Urothelium cell line (cell line): ENCODE results near the gene ORAI2.
A peak's percentile ranks its signal among the peaks of the same experiment; 100 is the strongest.

ENCODE experiments used
- DNase-seq: peaks from one replicate; pipeline ENCODE4 v3.0.0; 2011; ENCODE audit warnings: low spot score, mixed read lengths
- FAIRE-seq: peaks from 2 replicates; lab custom pipeline; 2011; peaks lifted over from hg19 to GRCh38; lab: Jason Lieb, UNC

ORAI2 gene

DNA sequence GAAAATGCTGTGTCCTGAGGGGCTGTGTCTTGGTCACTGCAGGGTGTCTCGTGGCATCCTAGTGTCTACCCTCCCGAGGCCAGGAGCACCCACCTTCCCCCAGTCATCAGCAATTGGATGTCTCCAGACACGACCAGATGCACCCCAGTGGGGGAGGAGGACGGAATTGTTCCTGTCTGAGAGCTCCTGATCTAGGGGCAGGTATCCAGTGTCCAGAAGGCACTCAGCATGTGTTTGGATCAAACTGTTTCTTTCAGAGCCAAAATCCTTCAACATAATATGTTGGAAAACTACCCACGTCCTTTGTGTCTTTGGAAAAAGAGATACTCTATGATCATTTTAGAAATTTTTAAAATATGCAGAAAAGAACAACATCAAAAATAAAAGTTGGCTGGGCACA is 20.3 kb upstream of the ORAI2 start:
- DNase-seq, result no peak
- FAIRE-seq, result no peak

DNA sequence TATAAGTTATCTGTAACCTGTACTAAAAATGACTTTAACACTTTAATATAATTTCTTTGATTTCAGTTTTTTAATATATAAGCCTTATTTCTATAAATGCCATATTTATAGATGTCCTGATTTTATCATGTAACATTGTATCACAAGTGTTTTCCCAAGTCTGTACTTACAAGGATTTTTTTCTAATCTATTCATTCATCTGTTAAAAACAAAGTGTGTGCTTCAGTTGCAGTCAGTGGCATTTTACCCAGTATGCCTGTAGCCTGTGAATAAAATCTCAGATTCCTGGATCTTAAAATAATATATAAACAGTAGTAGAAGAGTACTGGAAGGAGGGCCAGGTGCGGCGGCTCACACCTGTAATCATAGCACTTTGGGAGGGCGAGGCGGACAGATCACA is 19.8 kb upstream of the ORAI2 start:
- FAIRE-seq (no peak), DNase-seq (no peak)

GRCh38 chr7:102415685-102416225 is 17.6 kb upstream of the ORAI2 start:
- no peak for DNase-seq
- no peak for FAIRE-seq

DNA sequence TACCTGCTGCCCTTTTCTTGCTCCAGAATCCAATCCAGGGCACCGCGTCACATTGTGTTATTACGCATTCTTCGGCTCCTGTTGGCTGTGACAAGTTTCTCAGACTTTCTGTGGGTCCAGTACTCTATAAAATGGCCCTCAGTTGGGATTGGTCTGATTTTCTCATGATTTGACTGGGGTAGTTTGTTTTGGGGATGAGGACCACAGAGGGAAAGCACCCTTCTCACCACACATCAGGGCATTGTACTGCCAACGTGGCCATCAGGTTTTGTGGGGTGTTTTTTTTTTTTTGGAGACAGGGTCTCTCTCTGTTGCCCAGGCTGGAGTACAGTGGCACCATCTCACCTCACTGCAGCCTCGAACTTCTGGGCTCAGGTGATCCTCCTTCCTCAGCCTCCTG is 17.0 kb upstream of the ORAI2 start:
- no peak for DNase-seq
- no peak for FAIRE-seq

DNA sequence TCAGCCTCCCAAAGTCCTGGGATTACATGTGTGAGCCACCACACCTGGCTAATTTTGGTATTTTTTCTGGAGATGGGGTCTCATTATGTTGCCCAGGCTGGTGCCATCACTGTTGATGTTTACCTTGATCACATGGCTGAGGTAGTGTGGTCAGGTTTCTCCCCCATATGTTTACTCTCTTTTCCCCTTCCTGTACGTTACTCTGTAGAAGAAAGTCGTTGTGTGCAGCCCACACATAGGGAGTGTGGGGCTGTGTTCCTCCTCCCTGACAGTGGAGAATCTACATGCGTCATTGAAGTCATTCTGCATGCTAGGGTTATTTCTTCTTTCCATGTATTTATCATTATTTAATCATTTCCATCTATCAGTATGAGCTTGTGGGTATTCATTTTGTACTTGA is 16.3 kb upstream of the ORAI2 start:
- FAIRE-seq (no peak), DNase-seq (no peak)

DNA sequence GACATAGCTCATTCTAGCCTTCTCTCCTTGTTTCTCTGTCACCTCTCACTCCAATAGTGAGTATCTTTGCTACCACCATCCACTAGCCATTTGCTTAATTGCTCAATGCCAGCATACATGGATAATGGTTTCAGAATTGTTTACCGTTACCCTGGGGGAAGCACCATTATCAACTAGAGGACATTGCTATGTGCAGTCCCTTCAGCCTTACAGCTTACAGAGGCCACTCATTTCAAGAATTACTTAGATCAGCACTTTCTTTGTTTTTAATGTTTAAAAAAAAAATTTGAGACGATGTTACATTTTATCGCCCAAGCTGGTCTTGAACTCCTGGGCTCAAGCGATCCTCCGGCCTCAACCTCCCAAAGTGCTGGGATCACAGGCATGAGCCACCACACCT is 14.8 kb upstream of the ORAI2 start:
- FAIRE-seq, result no peak
- DNase-seq, result no peak

GRCh38 chr7:102421706-102422240 is 11.6 kb upstream of the ORAI2 start:
- DNase-seq, result no peak
- no peak for FAIRE-seq

DNA sequence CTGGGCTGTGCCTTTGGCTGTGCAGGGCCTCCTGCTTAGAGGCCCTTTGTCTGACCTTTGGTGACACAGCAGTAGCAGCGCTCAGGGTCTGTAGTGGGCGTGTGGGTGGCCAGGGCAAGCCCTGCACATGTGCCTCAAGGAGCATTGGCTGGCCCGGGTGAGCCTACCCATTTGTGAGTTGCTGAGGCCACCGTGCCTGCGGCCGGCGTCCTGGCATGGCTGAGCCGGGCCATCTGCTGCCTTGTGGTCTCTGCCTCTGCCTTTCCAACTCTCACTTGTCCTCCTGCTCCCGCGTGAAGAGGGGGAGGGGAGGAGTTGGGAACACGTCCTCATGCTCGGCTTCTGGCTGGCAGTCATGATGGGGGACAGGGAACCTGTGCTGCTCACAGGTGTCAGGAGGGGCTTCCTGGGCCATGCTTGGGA is 9.2 kb upstream of the ORAI2 start:
- FAIRE-seq, result no peak

DNA sequence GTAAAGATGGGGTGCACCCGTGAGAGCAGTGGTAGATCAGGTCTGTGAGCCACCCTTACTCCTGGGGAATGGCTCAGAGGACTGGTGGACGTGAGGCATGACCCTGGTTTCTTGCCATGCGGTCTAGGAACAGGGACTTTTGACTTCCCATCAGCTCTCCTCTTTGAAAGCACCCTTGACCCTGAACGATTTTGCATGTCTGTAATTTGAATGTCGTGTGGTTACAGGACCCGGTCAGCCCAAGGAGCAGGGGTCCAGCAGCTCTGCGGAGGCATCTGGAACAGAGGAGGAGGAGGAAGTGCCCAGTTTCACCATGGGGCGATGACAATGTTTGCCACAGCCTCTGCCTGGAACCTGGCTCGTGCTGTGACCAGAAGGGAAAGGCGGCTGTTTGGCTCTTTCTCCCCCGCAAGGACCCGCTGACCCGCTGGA is 8.6 kb upstream of the ORAI2 start:
- DNase-seq, result no peak
- no peak for FAIRE-seq

More for the DNA sequence above, 9.2 kb upstream of the ORAI2 start:
- no peak for DNase-seq

GRCh38 chr7:102425639-102426267 is 7.6 kb upstream of the ORAI2 start:
- no peak for DNase-seq
- FAIRE-seq, result no peak

DNA sequence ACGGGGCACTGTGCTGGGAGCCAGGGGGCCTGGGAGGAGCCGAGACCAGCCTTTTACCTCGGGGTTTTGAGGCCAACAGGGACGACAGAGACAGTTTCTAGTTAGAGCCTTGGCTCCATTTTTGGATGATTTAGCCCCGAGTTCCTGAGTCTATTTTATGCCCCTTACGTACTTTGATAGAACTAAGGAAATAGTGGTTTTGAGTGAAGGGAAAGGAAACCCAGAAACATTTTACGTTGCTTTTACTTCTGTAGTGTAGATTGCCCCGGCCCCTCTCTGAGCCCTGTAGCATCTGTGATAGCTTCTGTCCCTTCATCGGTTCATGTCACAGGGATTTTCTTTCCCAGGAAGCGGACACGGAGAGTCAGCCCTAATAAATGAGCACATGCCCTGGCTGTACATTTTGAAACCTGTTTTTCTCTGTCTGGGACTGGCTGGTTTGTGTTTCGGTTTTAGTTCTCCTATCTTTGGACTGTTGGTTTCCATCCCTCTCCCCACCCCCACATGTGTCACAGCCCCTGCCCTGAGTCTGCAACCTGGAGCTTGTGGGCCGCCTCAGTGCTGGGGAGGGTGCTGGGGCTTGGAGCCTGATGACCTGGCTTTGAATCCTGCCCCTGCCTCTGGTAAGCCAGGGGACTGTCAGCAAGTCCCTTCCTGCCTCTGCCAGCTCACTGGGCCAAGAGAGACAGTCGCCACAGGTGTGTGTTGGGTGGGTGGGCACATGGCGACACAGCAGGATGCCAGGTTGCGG is 6.9 kb upstream of the ORAI2 start:
- FAIRE-seq, result no peak
- no peak for DNase-seq

DNA sequence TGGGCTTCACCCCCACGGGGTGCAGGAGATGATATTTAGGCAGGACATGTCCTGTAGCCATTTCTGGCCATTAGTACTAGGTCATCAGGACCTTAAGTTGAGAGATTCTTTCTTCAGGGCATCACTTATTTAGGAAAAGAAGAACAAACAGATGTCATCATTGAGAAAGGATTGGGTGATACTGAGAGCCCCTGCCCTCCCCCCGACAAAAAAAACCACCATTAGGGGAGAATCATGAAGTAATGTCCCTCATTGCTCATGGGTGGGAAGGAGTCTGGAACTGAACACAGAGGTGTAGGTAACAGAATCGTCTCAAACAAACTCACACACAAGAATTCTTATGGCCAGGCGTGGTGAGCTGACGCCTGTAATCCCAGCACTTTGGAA is 6.4 kb upstream of the ORAI2 start:
- no peak for FAIRE-seq
- no peak for DNase-seq

DNA sequence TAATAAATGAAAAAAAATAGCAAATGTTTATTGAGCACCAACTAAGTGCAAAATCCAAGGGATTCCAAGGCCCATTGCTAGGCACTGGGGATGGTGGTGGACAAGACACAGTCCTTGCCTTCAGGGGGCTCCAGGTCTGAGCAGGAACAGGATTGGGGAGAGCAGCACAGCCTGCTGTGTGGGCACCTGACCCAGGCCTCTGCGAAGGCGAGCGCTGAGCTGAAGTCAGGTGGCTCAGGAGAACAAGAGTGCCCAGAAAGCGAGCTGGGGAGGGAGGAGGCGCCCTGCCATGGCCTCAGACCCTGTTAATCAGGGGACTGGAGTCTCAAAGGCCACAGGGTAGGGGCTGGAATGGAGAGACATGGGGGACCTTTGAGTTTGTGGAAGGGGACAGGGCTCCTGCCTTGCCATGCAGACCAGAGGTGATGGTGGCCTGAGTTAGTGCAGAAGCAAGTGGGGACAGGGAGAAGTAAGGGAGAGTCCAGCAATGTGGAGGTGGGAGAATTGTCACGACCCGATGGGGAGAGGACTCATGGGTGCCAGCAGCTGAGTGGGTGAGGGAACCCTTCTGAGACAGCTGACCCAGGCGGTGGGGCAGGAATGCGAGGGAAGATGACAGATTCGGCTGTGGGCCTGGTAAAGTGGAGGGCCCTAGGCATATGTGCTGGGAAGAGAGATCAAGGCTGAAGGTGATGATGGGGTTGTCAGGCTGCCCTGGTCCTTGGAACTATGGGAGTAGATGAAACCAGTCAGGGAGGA is 4.1 kb upstream of the ORAI2 start:
- FAIRE-seq (no peak), DNase-seq (no peak)

- FAIRE-seq (no peak), DNase-seq (peak; percentile 66)
Observed at GRCh38 chr7:102431617-102432298, 1.6 kb upstream of the ORAI2 start.

- DNase-seq (no peak), FAIRE-seq (peak; percentile 56)
Observed at GRCh38 chr7:102432442-102433218, 745 bp upstream of the ORAI2 start.

DNA sequence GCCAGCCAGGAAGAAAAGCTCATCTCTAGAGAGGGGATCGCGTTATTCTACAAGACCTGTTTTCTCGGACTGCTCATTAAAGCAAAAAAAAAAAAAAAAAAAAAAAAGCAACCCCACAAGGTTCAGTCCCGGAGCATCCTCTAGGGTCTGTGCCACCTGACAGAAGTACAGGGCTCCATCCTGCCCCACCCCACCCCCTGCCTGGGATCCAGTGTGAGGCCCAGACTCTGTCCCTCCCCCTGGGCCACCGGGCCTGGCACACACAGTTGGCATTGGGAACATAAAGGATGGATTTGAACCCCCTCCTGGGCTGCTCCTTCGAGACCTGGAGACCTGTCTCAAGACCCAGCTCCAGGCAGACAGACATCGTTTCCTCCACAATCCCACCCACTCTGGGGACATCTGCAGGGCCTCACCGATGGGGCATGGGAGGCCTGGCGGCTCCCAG is 688 bp downstream of the ORAI2 start:
- peak; percentile 68 for DNase-seq
- peak; percentile 9 for FAIRE-seq

DNA sequence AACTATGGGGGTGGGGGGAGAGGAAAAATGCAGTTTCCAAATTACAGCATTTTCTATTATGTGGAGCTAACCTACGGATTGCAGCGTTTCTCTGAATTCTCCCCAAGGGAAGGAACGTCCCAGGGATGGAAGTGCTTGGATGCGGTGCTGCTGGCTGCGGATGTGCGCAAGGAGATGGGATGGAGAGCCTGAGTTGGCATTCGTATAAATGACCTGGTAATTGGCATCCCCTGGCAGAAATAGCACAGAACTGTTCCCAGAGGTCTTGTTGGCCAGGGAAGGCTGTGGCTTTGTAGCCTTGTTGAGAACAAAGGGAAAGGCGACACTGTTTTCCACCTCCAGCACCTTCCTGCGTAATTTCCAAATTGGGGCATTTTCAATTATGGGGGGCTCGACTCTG is 2.7 kb downstream of the ORAI2 start:
- DNase-seq (no peak), FAIRE-seq (no peak)

DNA sequence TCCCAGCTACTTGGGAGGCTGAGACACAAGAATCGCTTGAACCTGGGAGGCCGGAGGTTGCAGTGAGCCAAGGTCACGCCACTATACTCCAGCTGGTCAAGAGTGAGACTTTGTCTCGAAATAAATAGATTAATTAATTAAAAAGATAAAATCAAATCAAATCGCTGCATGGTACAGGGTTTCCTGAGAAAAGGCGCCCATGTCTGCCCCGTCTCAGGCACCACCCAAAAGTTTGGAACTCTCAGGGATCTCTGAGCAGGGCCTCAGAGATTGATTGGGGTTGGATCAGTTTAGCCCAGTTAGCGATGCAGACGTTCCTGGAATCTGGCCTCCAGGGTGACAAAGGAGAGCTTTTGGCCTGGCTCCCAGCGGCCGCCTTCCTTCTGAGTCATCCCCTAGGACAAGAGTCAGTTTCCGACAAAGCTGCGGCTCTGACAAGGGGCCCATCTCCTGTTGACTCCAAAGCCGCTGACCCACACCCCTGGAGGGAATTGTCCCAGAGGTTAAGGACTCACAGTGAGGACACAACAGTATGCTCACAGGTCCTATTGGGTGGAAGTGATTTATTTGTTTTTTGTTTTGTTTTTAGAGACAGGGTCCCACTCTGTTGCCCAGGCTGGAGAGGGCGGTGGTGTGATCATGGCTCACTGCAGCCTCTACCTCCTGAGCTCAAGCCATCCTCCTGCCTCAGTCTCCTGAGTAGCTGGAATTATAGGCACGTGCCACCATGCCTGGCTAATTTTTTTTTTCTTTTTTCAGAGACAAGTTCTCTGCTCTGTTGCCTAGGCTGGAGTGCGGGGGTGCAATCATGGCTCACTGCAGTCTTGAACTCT is 6.8 kb downstream of the ORAI2 start:
- peak; percentile 66 for FAIRE-seq
- DNase-seq, result peak; percentile 96
